Thyroid gland (tissue), 4 donors: ENCODE measurements around the gene WRAP73.

Source experiments
- CTCF ChIP-seq, 6 experiments: fragments of 200-600 bp in 3 of 6; fragments of 450-650 bp in 3 of 6; sonication (generic) in 3 of 6; IDR thresholded peaks; one replicate each; pipeline ENCODE4 v1.5.1; 2016 to 2019; ENCODE audit warnings: antibody characterized with exemption in 6 of 6, mild to moderate bottlenecking in 2 of 6, inconsistent platforms in 1 of 6, moderate library complexity in 1 of 6
- POLR2A ChIP-seq, 2 donors: fragments of 450-650 bp; IDR thresholded peaks; one replicate each; pipeline ENCODE4 v1.6.1; 2017; ENCODE audit warnings: antibody characterized with exemption in 2 of 2, mild to moderate bottlenecking in 2 of 2, moderate library complexity in 1 of 2

- TF ChIP-seq CTCF (IDR thresholded peaks at IDR 0.05): peak in 4 of 6 experiments; percentile 27 to 53 (median 46)
- TF ChIP-seq POLR2A (IDR thresholded peaks at IDR 0.05): no peak
Measured at GRCh38 chr1:3614755-3615742, 34.9 kb downstream of the WRAP73 start.
